Calu3 (cell line): Measurements from ENCODE around the gene WFS1. TPM values are rescaled to one million over a fixed set of nuclear protein-coding genes. Genes with fewer than 3 reads are reported as not detected.

Source experiments
- BruUV-seq: library from RNA; stranded (reverse); fragments of 400-500 nt; replicated peaks from 2 replicates; lab custom pipeline; 2021; lab: Mats Ljungman, UMichigan
- CTCF ChIA-PET: fragments of 300-600 bp; sonication (Branson Sonifier 250); formaldehyde crosslinking; loops from one replicate; lab custom pipeline; 2022; ENCODE audit warnings: antibody characterized with exemption; lab: Charles Lee
- DNase-seq: peaks from one replicate; pipeline ENCODE4 v3.0.0; 2022
- H3K27ac Mint-ChIP-seq: one replicate; pipeline ENCODE4 v1.8.0; 2022; ENCODE audit warnings: mixed read lengths; ENCODE audit not compliant: unreplicated experiment
- H3K27me3 Mint-ChIP-seq: one replicate; pipeline ENCODE4 v1.8.0; 2022; ENCODE audit warnings: mixed read lengths; ENCODE audit not compliant: unreplicated experiment
- H3K36me3 Mint-ChIP-seq: one replicate; pipeline ENCODE4 v1.8.0; 2022; ENCODE audit warnings: mild to moderate bottlenecking, moderate library complexity, mixed read lengths; ENCODE audit not compliant: insufficient read depth, unreplicated experiment
- H3K4me1 Mint-ChIP-seq: one replicate; pipeline ENCODE4 v1.8.0; 2022; ENCODE audit warnings: mild to moderate bottlenecking, low read depth, mixed read lengths; ENCODE audit not compliant: unreplicated experiment
- H3K4me3 Mint-ChIP-seq: one replicate; pipeline ENCODE4 v1.8.0; 2022; ENCODE audit warnings: mild to moderate bottlenecking, low read depth, moderate library complexity, mixed read lengths; ENCODE audit not compliant: unreplicated experiment
- H3K9me3 Mint-ChIP-seq: one replicate; pipeline ENCODE4 v1.8.0; 2022; ENCODE audit warnings: low read depth, mixed read lengths; ENCODE audit not compliant: unreplicated experiment
- CTCF ChIP-seq: fragments of 200-600 bp; IDR thresholded peaks from one replicate; pipeline ENCODE4 v1.8.0; 2022; ENCODE audit warnings: antibody characterized with exemption; ENCODE audit not compliant: unreplicated experiment
- intact Hi-C: fragments of 100-400 bp; cut with micrococcal nuclease; formaldehyde crosslinking; loops from one replicate; pipeline ENCODE4 v1.10.0; 2022; ENCODE audit not compliant: unreplicated experiment
- total RNA-seq: library from RNA; stranded (reverse); gene quantifications from 2 replicates; pipeline ENCODE4 v1.2.3, GENCODE V29; 2022

WFS1 gene
- total RNA-seq, 1 experiment from 2014 or later, result 23.4 TPM

- H3K4me3 Mint-ChIP-seq, result no peak overlapping the region
- CTCF ChIA-PET, result interaction anchor here (0.6 kb wide), 1 partner anchor 11 kb away, joined by 3 read pairs; the partner anchor contains the start of gene WFS1
- H3K4me1 Mint-ChIP-seq, result peaks cover 9% of the 10 kb centered on the region
- no peaks in the 10 kb centered on the region for H3K9me3 Mint-ChIP-seq
- TF ChIP-seq CTCF, result no peak
- DNase-seq, result no peak
- BruUV-seq, result no TSS peak
- no peak overlapping the region for H3K27ac Mint-ChIP-seq
- intact Hi-C loops, result loop anchor here (10.0 kb wide), 1 partner anchor 286 kb away; no protein-coding TSS in a partner anchor
- H3K27me3 Mint-ChIP-seq, result peaks cover 24% of the 10 kb centered on the region
- no peaks in the 10 kb centered on the region for H3K36me3 Mint-ChIP-seq
Observed at GRCh38 chr4:6258741-6259140, 10.9 kb upstream of the WFS1 start.

- no peak for TF ChIP-seq CTCF
- Mint-ChIP-seq H3K4me1 (peaks cover 9% of the 10 kb centered on the region), H3K36me3 (no peaks in the 10 kb centered on the region), H3K27me3 (peaks cover 31% of the 10 kb centered on the region), H3K27ac (no peak overlapping the region), H3K9me3 (no peaks in the 10 kb centered on the region), H3K4me3 (no peak overlapping the region)
- DNase-seq, result no peak
- CTCF ChIA-PET, result interaction anchor here (0.6 to 0.8 kb wide), 2 partner anchors 71 to 158 kb away, joined by 3 read pairs; no protein-coding TSS in a partner anchor
- BruUV-seq, result no TSS peak
- intact Hi-C loops, result loop anchor here (10.0 kb wide), 1 partner anchor 285 kb away; no protein-coding TSS in a partner anchor
Observed at GRCh38 chr4:6259886-6260285, 9.8 kb upstream of the WFS1 start.

GRCh38 chr4:6262176-6262575 lies 7.5 kb upstream of the WFS1 start:
- TF ChIP-seq CTCF, result no peak
- peaks cover 52% of the 10 kb centered on the region for H3K27me3 Mint-ChIP-seq
- H3K27ac Mint-ChIP-seq, result no peak overlapping the region
- no TSS peak for BruUV-seq
- CTCF ChIA-PET, result interaction anchor here (1.0 kb wide), 1 partner anchor 69 kb away, joined by 3 read pairs; no protein-coding TSS in a partner anchor
- H3K9me3 Mint-ChIP-seq, result no peaks in the 10 kb centered on the region
- intact Hi-C loops, result no loop called here
- no peaks in the 10 kb centered on the region for H3K36me3 Mint-ChIP-seq
- peaks cover 5% of the 10 kb centered on the region for H3K4me1 Mint-ChIP-seq
- H3K4me3 Mint-ChIP-seq, result no peak overlapping the region
- no peak for DNase-seq

GRCh38 chr4:6262847-6263487 lies 6.7 kb upstream of the WFS1 start:
- Mint-ChIP-seq H3K9me3 (no peaks in the 10 kb centered on the region), H3K4me1 (no peaks in the 10 kb centered on the region), H3K36me3 (no peaks in the 10 kb centered on the region), H3K4me3 (no peak overlapping the region), H3K27me3 (peaks cover 60% of the 10 kb centered on the region), H3K27ac (no peak overlapping the region)
- intact Hi-C loops, result no loop called here
- DNase-seq, result no peak
- BruUV-seq, result no TSS peak
- CTCF ChIA-PET, result interaction anchor here (1.0 kb wide), 1 partner anchor 68 kb away, joined by 3 read pairs; no protein-coding TSS in a partner anchor
- TF ChIP-seq CTCF, result no peak
